Activated T-cell treated with anti-CD3 and anti-CD28 coated beads, Interleukin-2, amount 50 U/mL, for 24 hours (primary cell): Measurements from ENCODE around the gene FAM107B.

ENCODE experiments used
- DNase-seq: peaks from one replicate; pipeline ENCODE4 v3.0.0-alpha.2; 2020
- H3K27ac Mint-ChIP-seq: 2 replicates; pipeline ENCODE4 v1.8.0; 2020; ENCODE audit warnings: mild to moderate bottlenecking, mixed read lengths
- H3K27me3 Mint-ChIP-seq: 2 replicates; pipeline ENCODE4 v1.8.0; 2020; ENCODE audit warnings: mixed read lengths
- H3K36me3 Mint-ChIP-seq: 2 replicates; pipeline ENCODE4 v1.8.0; 2020; ENCODE audit warnings: low read depth, mixed read lengths
- H3K4me1 Mint-ChIP-seq: 2 replicates; pipeline ENCODE4 v1.8.0; 2020; ENCODE audit warnings: low read depth, mixed read lengths
- H3K4me3 Mint-ChIP-seq: 2 replicates; pipeline ENCODE4 v1.8.0; 2020; ENCODE audit warnings: mild to moderate bottlenecking, moderate library complexity, mixed read lengths
- H3K9me3 Mint-ChIP-seq: 2 replicates; pipeline ENCODE4 v1.8.0; 2020; ENCODE audit warnings: mixed read lengths

FAM107B gene

GRCh38 chr10:14486777-14487487 lies 287.8 kb downstream of the FAM107B start:
- DNase-seq, result no peak
- Mint-ChIP-seq H3K27me3 (peaks cover 49% of the 10 kb centered on the region), H3K9me3 (no peaks in the 10 kb centered on the region), H3K4me1 (peaks cover 3% of the 10 kb centered on the region), H3K36me3 (no peaks in the 10 kb centered on the region), H3K4me3 (no peak overlapping the region), H3K27ac (no peak overlapping the region)

- H3K4me3 Mint-ChIP-seq, result no peak overlapping the region
- H3K27ac Mint-ChIP-seq, result no peak overlapping the region
- H3K27me3 Mint-ChIP-seq, result peaks cover 49% of the 10 kb centered on the region
- no peaks in the 10 kb centered on the region for H3K36me3 Mint-ChIP-seq
- no peaks in the 10 kb centered on the region for H3K9me3 Mint-ChIP-seq
- DNase-seq, result no peak
- H3K4me1 Mint-ChIP-seq, result peaks cover under 1% of the 10 kb centered on the region
These were observed 288.7 kb downstream of the FAM107B start for GRCh38 chr10:14485986-14486385.

- DNase-seq, result no peak
- peaks cover 48% of the 10 kb centered on the region for H3K27me3 Mint-ChIP-seq
- no peaks in the 10 kb centered on the region for H3K9me3 Mint-ChIP-seq
- no peak overlapping the region for H3K4me3 Mint-ChIP-seq
- no peaks in the 10 kb centered on the region for H3K36me3 Mint-ChIP-seq
- no peak overlapping the region for H3K27ac Mint-ChIP-seq
- no peaks in the 10 kb centered on the region for H3K4me1 Mint-ChIP-seq
These were observed 291.3 kb downstream of the FAM107B start for GRCh38 chr10:14483417-14483816.

GRCh38 chr10:14481752-14482151 lies 292.9 kb downstream of the FAM107B start:
- H3K9me3 Mint-ChIP-seq, result no peaks in the 10 kb centered on the region
- no peaks in the 10 kb centered on the region for H3K36me3 Mint-ChIP-seq
- H3K4me3 Mint-ChIP-seq, result no peak overlapping the region
- H3K27me3 Mint-ChIP-seq, result peaks cover 34% of the 10 kb centered on the region
- H3K27ac Mint-ChIP-seq, result no peak overlapping the region
- no peak for DNase-seq
- no peaks in the 10 kb centered on the region for H3K4me1 Mint-ChIP-seq

GRCh38 chr10:14481014-14481413 lies 293.7 kb downstream of the FAM107B start:
- no peak for DNase-seq
- no peak overlapping the region for H3K27ac Mint-ChIP-seq
- H3K4me3 Mint-ChIP-seq, result no peak overlapping the region
- H3K9me3 Mint-ChIP-seq, result no peaks in the 10 kb centered on the region
- H3K36me3 Mint-ChIP-seq, result no peaks in the 10 kb centered on the region
- H3K4me1 Mint-ChIP-seq, result no peaks in the 10 kb centered on the region
- peaks cover 34% of the 10 kb centered on the region for H3K27me3 Mint-ChIP-seq

- Mint-ChIP-seq H3K27me3 (peaks cover 19% of the 10 kb centered on the region), H3K9me3 (no peaks in the 10 kb centered on the region), H3K4me1 (no peaks in the 10 kb centered on the region), H3K36me3 (no peaks in the 10 kb centered on the region), H3K4me3 (no peak overlapping the region), H3K27ac (no peak overlapping the region)
- DNase-seq, result no peak
These were observed 296.1 kb downstream of the FAM107B start for GRCh38 chr10:14478604-14479003.

- no peaks in the 10 kb centered on the region for H3K9me3 Mint-ChIP-seq
- peaks cover 16% of the 10 kb centered on the region for H3K27me3 Mint-ChIP-seq
- no peak overlapping the region for H3K4me3 Mint-ChIP-seq
- no peaks in the 10 kb centered on the region for H3K4me1 Mint-ChIP-seq
- no peak overlapping the region for H3K27ac Mint-ChIP-seq
- no peaks in the 10 kb centered on the region for H3K36me3 Mint-ChIP-seq
- no peak for DNase-seq
These were observed 296.5 kb downstream of the FAM107B start for GRCh38 chr10:14478201-14478600.

- Mint-ChIP-seq H3K27ac (no peak overlapping the region), H3K4me3 (no peak overlapping the region), H3K9me3 (no peaks in the 10 kb centered on the region), H3K27me3 (peaks cover 19% of the 10 kb centered on the region), H3K36me3 (no peaks in the 10 kb centered on the region), H3K4me1 (no peaks in the 10 kb centered on the region)
- no peak for DNase-seq
These were observed 297.3 kb downstream of the FAM107B start for GRCh38 chr10:14477408-14477710.

- peaks cover 24% of the 10 kb centered on the region for H3K27me3 Mint-ChIP-seq
- DNase-seq, result no peak
- H3K36me3 Mint-ChIP-seq, result no peaks in the 10 kb centered on the region
- no peak overlapping the region for H3K4me3 Mint-ChIP-seq
- no peaks in the 10 kb centered on the region for H3K9me3 Mint-ChIP-seq
- no peak overlapping the region for H3K27ac Mint-ChIP-seq
- no peaks in the 10 kb centered on the region for H3K4me1 Mint-ChIP-seq
These were observed 297.9 kb downstream of the FAM107B start for GRCh38 chr10:14476641-14477407.

GRCh38 chr10:14476006-14476405 lies 298.7 kb downstream of the FAM107B start:
- Mint-ChIP-seq H3K4me3 (no peak overlapping the region), H3K27me3 (peaks cover 26% of the 10 kb centered on the region), H3K36me3 (no peaks in the 10 kb centered on the region), H3K4me1 (no peaks in the 10 kb centered on the region), H3K9me3 (no peaks in the 10 kb centered on the region), H3K27ac (no peak overlapping the region)
- no peak for DNase-seq

GRCh38 chr10:14474656-14475055 lies 300.0 kb downstream of the FAM107B start:
- Mint-ChIP-seq H3K27me3 (peaks cover 31% of the 10 kb centered on the region), H3K27ac (no peak overlapping the region), H3K4me3 (no peak overlapping the region), H3K4me1 (no peaks in the 10 kb centered on the region), H3K9me3 (no peaks in the 10 kb centered on the region), H3K36me3 (no peaks in the 10 kb centered on the region)
- DNase-seq, result no peak

GRCh38 chr10:14470920-14471319 lies 303.8 kb downstream of the FAM107B start:
- no peak for DNase-seq
- Mint-ChIP-seq H3K27ac (no peak overlapping the region), H3K27me3 (peaks cover 37% of the 10 kb centered on the region), H3K9me3 (no peaks in the 10 kb centered on the region), H3K4me3 (no peak overlapping the region), H3K36me3 (no peaks in the 10 kb centered on the region), H3K4me1 (no peaks in the 10 kb centered on the region)

GRCh38 chr10:14468726-14469125 lies 306.0 kb downstream of the FAM107B start:
- DNase-seq, result no peak
- no peak overlapping the region for H3K4me3 Mint-ChIP-seq
- H3K9me3 Mint-ChIP-seq, result peaks cover 4% of the 10 kb centered on the region
- H3K27ac Mint-ChIP-seq, result no peak overlapping the region
- H3K4me1 Mint-ChIP-seq, result no peaks in the 10 kb centered on the region
- H3K36me3 Mint-ChIP-seq, result no peaks in the 10 kb centered on the region
- peaks cover 34% of the 10 kb centered on the region for H3K27me3 Mint-ChIP-seq
